GM12872 (cell line): Measurements from ENCODE around the gene TNS3.

Experiments used
- TF ChIP-seq, protein P1 (sequence below): IDR thresholded peaks from 3 replicates; pipeline ENCODE4 v1.5.1; 2011; ENCODE audit warnings: low read depth, mild to moderate bottlenecking, low read length, moderate library complexity; ENCODE audit not compliant: insufficient read depth

TNS3 gene

DNA sequence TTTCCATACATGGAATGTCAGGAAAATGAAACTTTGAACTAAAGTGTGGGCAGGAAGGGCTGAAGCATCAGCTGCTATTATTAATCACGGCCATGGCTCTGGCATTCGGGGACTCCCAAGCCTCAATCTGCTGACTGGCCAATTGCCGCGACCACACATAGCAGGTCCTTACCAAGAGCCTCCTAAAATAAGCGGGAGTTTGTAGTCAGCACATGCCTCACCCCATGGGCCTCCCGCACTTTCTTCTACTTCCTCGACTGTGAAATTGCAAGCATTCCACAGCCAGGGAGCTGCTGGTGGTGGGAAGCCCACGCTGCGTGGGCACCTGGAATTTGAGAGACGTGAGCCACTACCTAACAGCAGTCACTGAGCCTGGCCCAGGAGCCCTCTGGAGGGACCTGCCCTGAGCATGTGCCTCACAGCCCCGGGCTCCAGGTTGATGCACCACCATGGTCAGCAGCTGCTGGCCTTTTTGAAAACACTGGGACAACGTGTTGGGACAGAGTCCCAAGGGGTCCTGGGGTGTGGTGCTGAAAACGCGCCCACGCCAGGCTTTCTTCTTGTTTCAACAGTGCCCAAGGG, 211.4 kb downstream of the TNS3 start:
- TF ChIP-seq, protein P1, sequence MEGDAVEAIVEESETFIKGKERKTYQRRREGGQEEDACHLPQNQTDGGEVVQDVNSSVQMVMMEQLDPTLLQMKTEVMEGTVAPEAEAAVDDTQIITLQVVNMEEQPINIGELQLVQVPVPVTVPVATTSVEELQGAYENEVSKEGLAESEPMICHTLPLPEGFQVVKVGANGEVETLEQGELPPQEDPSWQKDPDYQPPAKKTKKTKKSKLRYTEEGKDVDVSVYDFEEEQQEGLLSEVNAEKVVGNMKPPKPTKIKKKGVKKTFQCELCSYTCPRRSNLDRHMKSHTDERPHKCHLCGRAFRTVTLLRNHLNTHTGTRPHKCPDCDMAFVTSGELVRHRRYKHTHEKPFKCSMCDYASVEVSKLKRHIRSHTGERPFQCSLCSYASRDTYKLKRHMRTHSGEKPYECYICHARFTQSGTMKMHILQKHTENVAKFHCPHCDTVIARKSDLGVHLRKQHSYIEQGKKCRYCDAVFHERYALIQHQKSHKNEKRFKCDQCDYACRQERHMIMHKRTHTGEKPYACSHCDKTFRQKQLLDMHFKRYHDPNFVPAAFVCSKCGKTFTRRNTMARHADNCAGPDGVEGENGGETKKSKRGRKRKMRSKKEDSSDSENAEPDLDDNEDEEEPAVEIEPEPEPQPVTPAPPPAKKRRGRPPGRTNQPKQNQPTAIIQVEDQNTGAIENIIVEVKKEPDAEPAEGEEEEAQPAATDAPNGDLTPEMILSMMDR: no peak

DNA sequence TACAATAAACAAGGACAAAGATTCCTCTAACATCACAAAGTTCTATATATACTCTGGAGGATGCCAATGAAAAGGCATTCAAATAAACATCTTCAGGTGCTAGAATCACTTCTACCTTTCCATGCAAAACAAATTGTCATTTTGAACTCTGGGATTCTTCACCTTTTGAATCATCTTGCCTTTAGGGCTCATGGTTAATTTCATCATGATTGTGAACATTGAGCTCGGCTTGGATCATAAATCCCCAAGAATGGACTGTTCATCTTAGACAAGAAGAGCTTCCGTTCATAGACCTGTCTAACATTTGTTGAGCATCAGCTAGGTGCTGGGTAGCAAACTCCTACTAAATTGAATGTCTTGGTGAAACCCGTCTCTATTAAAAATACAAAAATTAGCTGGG, 212.2 kb downstream of the TNS3 start:
- TF ChIP-seq, protein P1: no peak

DNA sequence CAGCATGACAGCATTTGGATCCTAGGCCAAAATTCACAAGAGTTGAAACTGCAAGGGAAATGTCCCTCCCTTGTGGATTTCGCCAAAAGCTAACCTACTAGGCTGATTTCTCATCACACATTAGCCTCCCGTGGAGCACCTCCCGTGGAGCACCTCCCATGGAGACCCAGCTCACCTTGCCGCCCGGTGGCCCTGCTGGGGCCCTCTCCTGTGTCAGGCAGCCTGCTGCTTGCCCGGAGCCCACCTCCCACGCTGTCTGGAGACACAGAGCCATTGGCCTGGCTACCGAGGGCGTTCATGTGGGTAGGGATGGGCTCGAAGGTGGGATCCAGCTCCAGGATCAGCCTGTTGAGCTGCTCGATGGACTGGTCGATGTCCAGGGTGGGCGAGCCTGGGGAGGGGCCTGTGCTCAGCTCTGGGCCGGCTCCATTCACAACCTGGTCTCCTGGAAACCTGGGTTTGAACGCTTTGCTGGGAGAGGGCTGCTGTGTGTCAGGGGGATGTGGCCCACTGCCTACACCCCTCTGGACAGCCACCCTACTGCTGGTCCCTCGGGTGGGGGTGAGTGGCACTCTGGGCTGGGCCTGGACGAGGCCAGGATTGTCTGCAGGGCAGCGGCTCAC, 213.6 kb downstream of the TNS3 start:
- TF ChIP-seq, protein P1: no peak

DNA sequence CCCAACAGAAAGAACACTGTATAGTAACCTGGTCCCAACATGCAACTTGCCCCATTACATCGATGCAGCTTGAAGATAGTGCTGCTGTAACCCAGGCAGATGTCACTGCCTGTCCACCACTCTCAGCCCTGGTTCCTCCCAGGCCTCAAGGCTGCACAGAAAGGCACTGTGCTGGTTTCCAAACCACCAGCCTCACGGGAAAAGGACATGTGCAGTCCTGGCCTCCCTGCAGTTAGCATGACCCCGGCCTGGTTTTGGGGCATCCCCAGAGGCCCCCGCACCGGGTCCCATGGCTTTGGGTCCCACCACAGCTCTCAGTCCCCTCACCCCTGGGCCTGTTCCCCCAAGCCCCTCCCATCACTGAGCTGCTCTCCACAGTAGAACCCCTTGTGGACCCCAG, 214.5 kb downstream of the TNS3 start:
- TF ChIP-seq, protein P1: no peak

DNA sequence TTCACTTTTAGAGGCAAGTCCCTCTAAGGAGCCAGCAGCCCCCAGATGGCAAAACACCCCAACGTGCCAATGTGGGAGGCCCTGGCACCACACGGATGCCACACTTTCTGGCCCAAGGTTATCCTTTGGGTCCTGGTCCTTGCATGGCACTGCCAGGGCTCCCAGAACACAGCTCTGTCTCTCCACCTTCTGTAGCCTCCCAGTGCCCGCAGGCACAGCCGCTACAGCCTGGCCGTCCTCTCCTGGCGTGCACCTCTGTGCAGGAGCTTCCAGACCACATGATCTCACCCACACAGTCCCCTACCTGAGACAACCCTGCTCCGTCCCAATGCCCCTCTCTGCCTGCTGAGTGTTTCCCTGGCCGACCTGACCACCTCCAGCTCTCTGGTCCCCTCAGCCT, 215.0 kb downstream of the TNS3 start:
- TF ChIP-seq, protein P1: no peak

DNA sequence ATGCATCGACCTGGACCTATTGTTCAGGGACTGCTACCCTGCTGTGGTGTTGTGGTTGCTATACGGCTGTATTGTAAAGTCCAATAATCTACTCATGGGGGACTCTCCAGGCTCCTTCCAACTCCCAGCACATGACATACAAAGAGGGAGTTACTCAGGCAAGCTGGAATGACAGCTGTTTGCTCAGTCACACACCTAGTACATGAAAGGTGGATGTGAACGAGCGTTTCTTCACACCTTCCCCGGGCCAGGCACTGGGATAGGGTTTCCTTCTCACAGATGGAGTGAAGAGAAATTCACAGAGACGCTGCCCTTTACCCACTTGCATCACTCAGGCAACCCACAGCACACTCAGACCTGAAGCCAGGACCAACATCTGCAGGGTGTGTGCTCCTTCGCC, 215.7 kb downstream of the TNS3 start:
- TF ChIP-seq, protein P1: no peak

DNA sequence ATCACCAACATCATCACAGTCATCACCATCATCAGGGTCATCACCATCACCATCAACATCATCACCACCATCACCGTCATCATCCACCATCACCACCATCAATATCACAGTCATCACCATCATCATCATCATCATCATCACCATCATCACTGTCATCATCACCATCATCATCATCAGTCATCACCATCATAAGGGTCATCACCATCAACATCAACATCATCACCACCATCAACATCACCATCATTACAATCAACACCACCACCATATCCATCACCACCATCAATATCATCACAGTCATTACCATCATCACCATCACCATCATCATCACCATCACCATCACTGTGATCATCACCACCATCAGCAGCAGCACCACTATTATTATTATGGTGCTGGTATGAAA, 218.9 kb downstream of the TNS3 start:
- TF ChIP-seq, protein P1: no peak
